ENCODE data around the gene ST3GAL6. TPM values are rescaled to one million over a fixed set of nuclear protein-coding genes. Genes with fewer than 3 reads are reported as not detected.

Gene ST3GAL6
- total RNA-seq, 6 experiments from 2014 or later, result 17.8 to 69.6 (median 31.5) TPM

GRCh38 chr3:98778383-98778782 lies 15.2 kb downstream of the ST3GAL6 start:
- Histone ChIP-seq H3K27ac (peak overlapping the region; percentile 12 to 61 (median 44)), H3K27me3 (no peaks in the 10 kb centered on the region), H3K9me3 (no peaks in the 10 kb centered on the region), H3K36me3 (peaks cover 0 to 9% (median 0%) of the 10 kb centered on the region in 4 donors), H3K4me3 (no peak overlapping the region), H3K4me1 (peaks cover 0 to 61% (median 23%) of the 10 kb centered on the region in 4 donors)
- DNase-seq (no peak), ATAC-seq (no peak)
- WGBS (ENCODE audit: insufficient coverage, low coverage, low lambda C conversion rate, missing lambda C conversion rate), result 63% methylated on average over 5 of the region's 5 CpGs
- intact Hi-C loops (cut with DNase I), result no loop called here
- no peak for TF ChIP-seq POLR2A (IDR thresholded peaks at IDR 0.05)
- TF ChIP-seq, protein P1, sequence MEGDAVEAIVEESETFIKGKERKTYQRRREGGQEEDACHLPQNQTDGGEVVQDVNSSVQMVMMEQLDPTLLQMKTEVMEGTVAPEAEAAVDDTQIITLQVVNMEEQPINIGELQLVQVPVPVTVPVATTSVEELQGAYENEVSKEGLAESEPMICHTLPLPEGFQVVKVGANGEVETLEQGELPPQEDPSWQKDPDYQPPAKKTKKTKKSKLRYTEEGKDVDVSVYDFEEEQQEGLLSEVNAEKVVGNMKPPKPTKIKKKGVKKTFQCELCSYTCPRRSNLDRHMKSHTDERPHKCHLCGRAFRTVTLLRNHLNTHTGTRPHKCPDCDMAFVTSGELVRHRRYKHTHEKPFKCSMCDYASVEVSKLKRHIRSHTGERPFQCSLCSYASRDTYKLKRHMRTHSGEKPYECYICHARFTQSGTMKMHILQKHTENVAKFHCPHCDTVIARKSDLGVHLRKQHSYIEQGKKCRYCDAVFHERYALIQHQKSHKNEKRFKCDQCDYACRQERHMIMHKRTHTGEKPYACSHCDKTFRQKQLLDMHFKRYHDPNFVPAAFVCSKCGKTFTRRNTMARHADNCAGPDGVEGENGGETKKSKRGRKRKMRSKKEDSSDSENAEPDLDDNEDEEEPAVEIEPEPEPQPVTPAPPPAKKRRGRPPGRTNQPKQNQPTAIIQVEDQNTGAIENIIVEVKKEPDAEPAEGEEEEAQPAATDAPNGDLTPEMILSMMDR (IDR thresholded peaks at IDR 0.05), result no peak

DNA sequence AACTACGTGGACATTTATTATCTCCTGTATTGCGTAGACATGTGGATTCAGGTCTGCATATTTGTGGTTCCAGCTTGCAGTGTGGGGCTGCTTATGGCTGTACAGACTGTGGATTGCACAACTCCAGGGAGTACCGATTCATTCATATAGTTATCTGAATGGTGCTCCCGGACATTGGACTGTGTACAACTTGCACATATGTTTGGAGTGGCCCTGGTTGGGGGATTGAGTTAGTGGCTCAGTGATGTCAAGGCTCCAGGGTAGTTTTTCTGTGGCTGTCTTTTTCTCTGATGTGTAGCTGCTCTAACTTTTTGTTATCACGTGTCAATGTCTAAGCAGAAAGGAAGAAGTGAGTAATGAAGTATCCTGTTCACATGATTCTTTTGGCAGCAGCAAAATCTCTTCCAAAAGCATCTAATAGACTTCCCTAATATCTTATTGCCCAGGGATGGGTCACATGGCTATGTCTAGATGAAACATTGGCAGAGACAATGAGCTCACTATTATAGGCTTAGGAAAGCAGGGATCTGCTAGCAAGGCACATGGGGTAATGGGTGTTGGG lies 15.8 kb downstream of the ST3GAL6 start:
- DNase-seq (no peak), ATAC-seq (peak in 3 of 4 donors; percentile 31 to 43 (median 37))
- no peaks in the 10 kb centered on the region for H3K9me3 ChIP-seq
- H3K27me3 ChIP-seq, result no peaks in the 10 kb centered on the region
- intact Hi-C loops (cut with DNase I), result no loop called here
- TF ChIP-seq POLR2A (IDR thresholded peaks at IDR 0.05), result no peak
- TF ChIP-seq, protein P1 (IDR thresholded peaks at IDR 0.05), result no peak
- H3K27ac ChIP-seq, result peak overlapping the region; percentile 12 to 61 (median 44)
- peaks cover 3 to 67% (median 26%) of the 10 kb centered on the region in 4 donors for H3K4me1 ChIP-seq
- WGBS (ENCODE audit: insufficient coverage, low coverage, low lambda C conversion rate, missing lambda C conversion rate), result 18% methylated on average over 5 of the region's 5 CpGs
- peaks cover 0 to 3% (median 0%) of the 10 kb centered on the region in 4 donors for H3K36me3 ChIP-seq
- no peak overlapping the region for H3K4me3 ChIP-seq

DNA sequence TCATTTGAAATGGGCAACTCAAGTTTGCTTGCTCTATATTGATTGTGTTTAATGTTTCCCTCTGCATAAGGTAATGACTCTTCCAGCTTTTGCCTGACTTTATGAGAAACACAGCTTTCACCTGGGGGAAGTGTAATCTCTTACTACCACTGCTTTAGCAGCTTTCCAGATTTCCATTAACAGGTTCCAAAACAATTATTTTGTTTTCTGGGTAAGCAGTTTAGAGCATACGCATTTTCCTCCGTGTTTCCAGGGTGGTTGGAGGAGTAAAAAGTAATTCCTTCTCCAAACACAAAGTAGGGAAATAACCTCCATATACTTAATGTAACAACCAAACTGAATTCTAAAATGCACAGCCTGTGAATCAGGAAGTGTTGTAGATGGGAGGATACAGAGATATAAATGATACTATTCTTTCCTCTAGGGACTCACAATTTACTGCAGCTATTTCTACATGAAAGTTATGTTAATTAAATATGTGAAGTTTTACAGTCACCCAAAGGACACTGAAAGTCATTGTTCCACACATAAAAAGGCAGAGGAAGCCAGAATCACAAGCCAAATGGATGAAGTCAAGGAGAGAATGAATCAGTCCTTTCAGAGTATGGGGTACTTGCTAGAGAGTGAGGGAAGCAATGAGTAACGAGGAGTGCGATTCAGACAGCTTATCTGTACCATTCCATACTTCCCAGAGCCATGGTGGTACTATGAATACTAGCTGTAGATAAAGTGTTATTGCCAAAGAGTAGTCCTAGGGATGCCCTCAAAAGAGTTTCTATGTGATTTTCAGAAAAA lies 16.6 kb downstream of the ST3GAL6 start:
- DNase-seq, result no peak
- no peaks in the 10 kb centered on the region for H3K9me3 ChIP-seq
- ATAC-seq, result no peak
- no peak for TF ChIP-seq POLR2A (IDR thresholded peaks at IDR 0.05)
- TF ChIP-seq, protein P1 (IDR thresholded peaks at IDR 0.05), result no peak
- H3K36me3 ChIP-seq, result no peaks in the 10 kb centered on the region
- no peaks in the 10 kb centered on the region for H3K27me3 ChIP-seq
- intact Hi-C loops (cut with DNase I), result loop anchor here in 1 of 2 donors (10.0 kb wide), 1 partner anchor 45 kb away; no protein-coding TSS in a partner anchor
- H3K4me1 ChIP-seq, result peaks cover 3 to 73% (median 30%) of the 10 kb centered on the region in 4 donors
- WGBS (ENCODE audit: insufficient coverage, low coverage, low lambda C conversion rate, missing lambda C conversion rate), result 67% methylated on average over 4 of the region's 4 CpGs
- H3K27ac ChIP-seq, result peak overlapping the region in 2 of 3 donors; percentile 22 to 61
- H3K4me3 ChIP-seq, result no peak overlapping the region

GRCh38 chr3:98780343-98780742 lies 17.2 kb downstream of the ST3GAL6 start:
- 80% methylated on average over 2 of the region's 2 CpGs for WGBS (ENCODE audit: insufficient coverage, low coverage, low lambda C conversion rate, missing lambda C conversion rate)
- no peak for ATAC-seq
- TF ChIP-seq, protein P1 (IDR thresholded peaks at IDR 0.05), result no peak
- no peak for TF ChIP-seq POLR2A (IDR thresholded peaks at IDR 0.05)
- Histone ChIP-seq H3K36me3 (no peaks in the 10 kb centered on the region), H3K9me3 (no peaks in the 10 kb centered on the region), H3K4me3 (no peak overlapping the region), H3K4me1 (peaks cover 3 to 79% (median 33%) of the 10 kb centered on the region in 4 donors), H3K27ac (no peak overlapping the region), H3K27me3 (no peaks in the 10 kb centered on the region)
- DNase-seq, result no peak
- intact Hi-C loops (cut with DNase I), result loop anchor here in 1 of 2 donors (10.0 kb wide), 1 partner anchor 46 kb away; no protein-coding TSS in a partner anchor
